HepG2 (cell line): ENCODE data around the gene PLD1. TPM values are rescaled to one million over a fixed set of nuclear protein-coding genes. Genes with fewer than 3 reads are reported as not detected.

Experiments used
- AKAP8 ChIP-seq: sonication (generic); formaldehyde crosslinking; IDR thresholded peaks from 2 replicates; pipeline ENCODE4 v1.5.1; 2020; ENCODE audit warnings: mild to moderate bottlenecking, missing genetic modification reagents
- ATF1 ChIP-seq: IDR thresholded peaks from 2 replicates; pipeline ENCODE4 v1.6.1; 2016; ENCODE audit warnings: mild to moderate bottlenecking, control low read depth
- BCL6 ChIP-seq: IDR thresholded peaks from 2 replicates; pipeline ENCODE4 v1.6.1; 2016; ENCODE audit warnings: missing genetic modification reagents, missing compliant biosample characterization
- HCFC1 ChIP-seq: fragments of 150-350 bp; IDR thresholded peaks from 2 replicates; pipeline ENCODE4 v1.6.1; 2014; ENCODE audit warnings: low read depth, low read length
- HDAC1 ChIP-seq: sonication (generic); formaldehyde crosslinking; IDR thresholded peaks from 2 replicates; pipeline ENCODE4 v1.5.1; 2020; ENCODE audit warnings: mild to moderate bottlenecking, missing genetic modification reagents
- HDAC2 ChIP-seq: sonication (generic); formaldehyde crosslinking; IDR thresholded peaks from 2 replicates; pipeline ENCODE4 v1.4.0; 2020; ENCODE audit warnings: missing genetic modification reagents
- HHEX ChIP-seq: IDR thresholded peaks from 2 replicates; pipeline ENCODE4 v1.6.1; 2016; ENCODE audit warnings: control low read depth
- HOXA5 ChIP-seq: sonication (generic); formaldehyde crosslinking; IDR thresholded peaks from 2 replicates; pipeline ENCODE4 v1.4.0; 2020; ENCODE audit warnings: missing genetic modification reagents
- KDM3A ChIP-seq: IDR thresholded peaks from 2 replicates; pipeline ENCODE4 v1.6.1; 2018; ENCODE audit warnings: low read depth, missing compliant biosample characterization
- MEIS1 ChIP-seq: sonication (generic); formaldehyde crosslinking; IDR thresholded peaks from 2 replicates; pipeline ENCODE4 v1.9.0; 2021; ENCODE audit warnings: mild to moderate bottlenecking, missing genetic modification reagents, moderate library complexity, borderline replicate concordance
- MIXL1 ChIP-seq: IDR thresholded peaks from 2 replicates; pipeline ENCODE4 v1.6.1; 2016
- NCOA2 ChIP-seq: sonication (generic); formaldehyde crosslinking; IDR thresholded peaks from 2 replicates; pipeline ENCODE4 v1.8.0; 2022; ENCODE audit warnings: inconsistent platforms
- PAWR ChIP-seq: sonication (generic); formaldehyde crosslinking; IDR thresholded peaks from 2 replicates; pipeline ENCODE4 v1.4.0; 2020; ENCODE audit warnings: missing genetic modification reagents, mild to moderate bottlenecking, borderline replicate concordance
- RFX5 ChIP-seq: IDR thresholded peaks from 2 replicates; pipeline ENCODE4 v1.6.1; 2011; ENCODE audit warnings: low read depth, low read length, improper control_type of control experiment
- RXRA ChIP-seq: sonication (generic); formaldehyde crosslinking; IDR thresholded peaks from 2 replicates; pipeline ENCODE4 v1.5.1; 2020; ENCODE audit warnings: missing genetic modification reagents
- RXRB ChIP-seq: IDR thresholded peaks from 2 replicates; pipeline ENCODE4 v1.6.1; 2016; ENCODE audit warnings: borderline replicate concordance, missing genetic modification reagents, missing compliant biosample characterization
- SP5 ChIP-seq: IDR thresholded peaks from 2 replicates; pipeline ENCODE4 v1.6.1; 2016; ENCODE audit warnings: low read depth, borderline replicate concordance
- SPEN ChIP-seq: sonication (generic); formaldehyde crosslinking; IDR thresholded peaks from 2 replicates; pipeline ENCODE4 v1.5.1; 2020; ENCODE audit warnings: low read depth, mild to moderate bottlenecking, missing genetic modification reagents
- ZBTB3 ChIP-seq: sonication (generic); formaldehyde crosslinking; IDR thresholded peaks from 2 replicates; pipeline ENCODE4 v1.4.0; 2020; ENCODE audit warnings: low read depth, mild to moderate bottlenecking, moderate library complexity, missing genetic modification reagents, borderline replicate concordance
- ZBTB8A ChIP-seq: sonication (generic); formaldehyde crosslinking; IDR thresholded peaks from 2 replicates; pipeline ENCODE4 v1.4.0; 2020; ENCODE audit warnings: mild to moderate bottlenecking, low read depth, missing genetic modification reagents, borderline replicate concordance
- ZNF12 ChIP-seq: sonication (generic); formaldehyde crosslinking; IDR thresholded peaks from 2 replicates; pipeline ENCODE4 v1.5.0; 2020; ENCODE audit warnings: missing genetic modification reagents
- ZNF260 ChIP-seq: sonication (generic); formaldehyde crosslinking; IDR thresholded peaks from 2 replicates; pipeline ENCODE4 v1.4.0; 2020; ENCODE audit warnings: missing genetic modification reagents, low read depth, mild to moderate bottlenecking, borderline replicate concordance
- ZNF431 ChIP-seq: sonication (generic); formaldehyde crosslinking; IDR thresholded peaks from 2 replicates; pipeline ENCODE4 v1.9.0; 2022; ENCODE audit warnings: missing genetic modification reagents, low read depth, mild to moderate bottlenecking, borderline replicate concordance
- ZNF44 ChIP-seq: sonication (generic); formaldehyde crosslinking; IDR thresholded peaks from 2 replicates; pipeline ENCODE4 v1.5.1; 2020; ENCODE audit warnings: mild to moderate bottlenecking, missing genetic modification reagents
- ZNF792 ChIP-seq: IDR thresholded peaks from 2 replicates; pipeline ENCODE4 v1.6.1; 2016
- ZNF816 ChIP-seq: sonication (generic); formaldehyde crosslinking; IDR thresholded peaks from 2 replicates; pipeline ENCODE4 v1.8.0; 2022; ENCODE audit warnings: missing genetic modification reagents, mild to moderate bottlenecking, borderline replicate concordance
- ZNF891 ChIP-seq: sonication (generic); formaldehyde crosslinking; IDR thresholded peaks from 2 replicates; pipeline ENCODE4 v1.5.0; 2020; ENCODE audit warnings: mild to moderate bottlenecking, missing genetic modification reagents
- polyA plus RNA-seq, 8 experiments: library from polyadenylated mRNA; depleted of rRNA in 3 of 8; stranded (reverse) in 7 of 8; unstranded in 1 of 8; fragments of >200 nt; fragmentation: Illumina TruSeq in 4 of 8; extraction: Trizol in 4 of 8; gene quantifications; 2 replicates each; pipeline versions ENCODE4 v1.2.1 to v1.2.3, GENCODE V29; 2011 to 2016; ENCODE audit warnings: low read depth in 4 of 8, missing spikeins in 1 of 8, mixed read lengths in 1 of 8; ENCODE audit not compliant: insufficient read depth in 1 of 8
- total RNA-seq, 5 experiments: library from RNA; depleted of rRNA; stranded (reverse); fragments of >200 nt; fragmentation: Illumina TruSeq; extraction: Trizol; gene quantifications; 2 replicates each; pipeline ENCODE4 v1.2.3, GENCODE V29; 2016; ENCODE audit warnings: low read depth in 1 of 5
- TF ChIP-seq, protein P1 (sequence below): IDR thresholded peaks from 2 replicates; pipeline ENCODE4 v1.6.1; 2016; ENCODE audit warnings: low read depth, missing genetic modification reagents, missing compliant biosample characterization

The PLD1 gene
- total and polyA plus RNA-seq, 2 of the 13 experiments (the other 11 are each of a cell fraction or from before 2014, with no cell fraction given), result 27.1 to 59.4 TPM

GRCh38 chr3:171680726-171681411 lies 129.4 kb downstream of the PLD1 start (continued):
- TF ChIP-seq, protein P1, sequence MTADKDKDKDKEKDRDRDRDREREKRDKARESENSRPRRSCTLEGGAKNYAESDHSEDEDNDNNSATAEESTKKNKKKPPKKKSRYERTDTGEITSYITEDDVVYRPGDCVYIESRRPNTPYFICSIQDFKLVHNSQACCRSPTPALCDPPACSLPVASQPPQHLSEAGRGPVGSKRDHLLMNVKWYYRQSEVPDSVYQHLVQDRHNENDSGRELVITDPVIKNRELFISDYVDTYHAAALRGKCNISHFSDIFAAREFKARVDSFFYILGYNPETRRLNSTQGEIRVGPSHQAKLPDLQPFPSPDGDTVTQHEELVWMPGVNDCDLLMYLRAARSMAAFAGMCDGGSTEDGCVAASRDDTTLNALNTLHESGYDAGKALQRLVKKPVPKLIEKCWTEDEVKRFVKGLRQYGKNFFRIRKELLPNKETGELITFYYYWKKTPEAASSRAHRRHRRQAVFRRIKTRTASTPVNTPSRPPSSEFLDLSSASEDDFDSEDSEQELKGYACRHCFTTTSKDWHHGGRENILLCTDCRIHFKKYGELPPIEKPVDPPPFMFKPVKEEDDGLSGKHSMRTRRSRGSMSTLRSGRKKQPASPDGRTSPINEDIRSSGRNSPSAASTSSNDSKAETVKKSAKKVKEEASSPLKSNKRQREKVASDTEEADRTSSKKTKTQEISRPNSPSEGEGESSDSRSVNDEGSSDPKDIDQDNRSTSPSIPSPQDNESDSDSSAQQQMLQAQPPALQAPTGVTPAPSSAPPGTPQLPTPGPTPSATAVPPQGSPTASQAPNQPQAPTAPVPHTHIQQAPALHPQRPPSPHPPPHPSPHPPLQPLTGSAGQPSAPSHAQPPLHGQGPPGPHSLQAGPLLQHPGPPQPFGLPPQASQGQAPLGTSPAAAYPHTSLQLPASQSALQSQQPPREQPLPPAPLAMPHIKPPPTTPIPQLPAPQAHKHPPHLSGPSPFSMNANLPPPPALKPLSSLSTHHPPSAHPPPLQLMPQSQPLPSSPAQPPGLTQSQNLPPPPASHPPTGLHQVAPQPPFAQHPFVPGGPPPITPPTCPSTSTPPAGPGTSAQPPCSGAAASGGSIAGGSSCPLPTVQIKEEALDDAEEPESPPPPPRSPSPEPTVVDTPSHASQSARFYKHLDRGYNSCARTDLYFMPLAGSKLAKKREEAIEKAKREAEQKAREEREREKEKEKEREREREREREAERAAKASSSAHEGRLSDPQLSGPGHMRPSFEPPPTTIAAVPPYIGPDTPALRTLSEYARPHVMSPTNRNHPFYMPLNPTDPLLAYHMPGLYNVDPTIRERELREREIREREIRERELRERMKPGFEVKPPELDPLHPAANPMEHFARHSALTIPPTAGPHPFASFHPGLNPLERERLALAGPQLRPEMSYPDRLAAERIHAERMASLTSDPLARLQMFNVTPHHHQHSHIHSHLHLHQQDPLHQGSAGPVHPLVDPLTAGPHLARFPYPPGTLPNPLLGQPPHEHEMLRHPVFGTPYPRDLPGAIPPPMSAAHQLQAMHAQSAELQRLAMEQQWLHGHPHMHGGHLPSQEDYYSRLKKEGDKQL (CRISPR knock-in tag), result no peak
- TF ChIP-seq ZNF792 (CRISPR knock-in tag) (no peak), ZNF44 (CRISPR knock-in tag) (no peak), SP5 (CRISPR knock-in tag) (no peak), HOXA5 (peak; percentile 100), SPEN (CRISPR knock-in tag) (no peak), PAWR (CRISPR knock-in tag) (no peak), AKAP8 (CRISPR knock-in tag) (no peak), HDAC2 (peak; percentile 48; the same call in 1 of the 2 replicates), ZNF891 (CRISPR knock-in tag) (no peak), ATF1 (0 out of 2 replicates have a peak, but pooled peaks have one; percentile 31), ZBTB3 (no peak), KDM3A (CRISPR knock-in tag) (no peak), NCOA2 (CRISPR knock-in tag) (peak; percentile 81), ZBTB8A (CRISPR knock-in tag) (no peak), HCFC1 (no peak), ZNF12 (no peak), BCL6 (peak; percentile 93), RFX5 (no peak), HHEX (peak; percentile 24; the same call in 1 of the 2 replicates), RXRB (CRISPR knock-in tag) (peak; percentile 64; the same call in 1 of the 2 replicates), ZNF260 (CRISPR knock-in tag) (no peak), HDAC1 (CRISPR knock-in tag) (peak; percentile 35; the same call in 1 of the 2 replicates), MEIS1 (CRISPR knock-in tag) (peak; percentile 83; the same call in 1 of the 2 replicates), RXRA (CRISPR knock-in tag) (no peak), ZNF816 (no peak), MIXL1 (CRISPR knock-in tag) (peak; percentile 88; the same call in 1 of the 2 replicates), ZNF431 (CRISPR knock-in tag) (no peak)
